CD4-positive, alpha-beta T cell treated with Interleukin-12 subunit alpha and Interleukin-12 subunit beta, for 1 hour (primary cell): ENCODE data around the gene GRAMD1A.
"Not testable (repeated sequence)": the region's sequence is repeated elsewhere in the genome, so short reads cannot be mapped to it uniquely, and the experiment has no call there.

Experiments
- DNase-seq: peaks from one replicate; pipeline ENCODE4 v3.0.0-alpha.2; 2020

The GRAMD1A gene

GRCh38 chr19:35039881-35040825 lies 40.0 kb downstream of the GRAMD1A start:
- no peak for DNase-seq

- peak; percentile 24 for DNase-seq
These were observed 40.9 kb downstream of the GRAMD1A start for GRCh38 chr19:35040826-35041547.

- no peak for DNase-seq
These were observed 41.5 kb downstream of the GRAMD1A start, which contains the start of gene HPN for GRCh38 chr19:35041548-35042055. TSS of gene HPN (plus strand) at chr19:35041721. CDS start at chr19:35042507, 786 bp downstream.

GRCh38 chr19:35042056-35042730 lies 42.1 kb downstream of the GRAMD1A start:
- DNase-seq: no peak

GRCh38 chr19:35042954-35043604 lies 43.0 kb downstream of the GRAMD1A start:
- no peak for DNase-seq

GRCh38 chr19:35043906-35044305 lies 43.8 kb downstream of the GRAMD1A start:
- no peak for DNase-seq

GRCh38 chr19:35044317-35045117 lies 44.4 kb downstream of the GRAMD1A start:
- peak; percentile 60 for DNase-seq

- DNase-seq: peak; percentile 35
These were observed 45.7 kb downstream of the GRAMD1A start for GRCh38 chr19:35045667-35046300.

GRCh38 chr19:35046461-35046860 lies 46.3 kb downstream of the GRAMD1A start:
- no peak for DNase-seq

- DNase-seq: no peak
These were observed 48.8 kb downstream of the GRAMD1A start for GRCh38 chr19:35048911-35049411.

GRCh38 chr19:35049456-35049855 lies 49.3 kb downstream of the GRAMD1A start:
- DNase-seq: no peak

GRCh38 chr19:35050662-35051061 lies 50.5 kb downstream of the GRAMD1A start:
- DNase-seq: not testable (repeated sequence)

GRCh38 chr19:35051268-35051667 lies 51.1 kb downstream of the GRAMD1A start:
- not testable (repeated sequence) for DNase-seq

- no peak for DNase-seq
These were observed 51.7 kb downstream of the GRAMD1A start for GRCh38 chr19:35051796-35052195.

- DNase-seq: no peak
These were observed 52.6 kb downstream of the GRAMD1A start for GRCh38 chr19:35052599-35053190.

- no peak for DNase-seq
These were observed 53.7 kb downstream of the GRAMD1A start for GRCh38 chr19:35053667-35054293.

- DNase-seq: no peak
These were observed 54.5 kb downstream of the GRAMD1A start for GRCh38 chr19:35054626-35055025.

- peak; percentile 11 for DNase-seq
These were observed 55.6 kb downstream of the GRAMD1A start for GRCh38 chr19:35055715-35056179.

- no peak for DNase-seq
These were observed 56.5 kb downstream of the GRAMD1A start for GRCh38 chr19:35056513-35057063.
